ENCODE measurements around the gene PRRT2.
"Not testable (repeated sequence)": the region's sequence is repeated elsewhere in the genome, so short reads cannot be mapped to it uniquely, and the experiment has no call there.

DNA sequence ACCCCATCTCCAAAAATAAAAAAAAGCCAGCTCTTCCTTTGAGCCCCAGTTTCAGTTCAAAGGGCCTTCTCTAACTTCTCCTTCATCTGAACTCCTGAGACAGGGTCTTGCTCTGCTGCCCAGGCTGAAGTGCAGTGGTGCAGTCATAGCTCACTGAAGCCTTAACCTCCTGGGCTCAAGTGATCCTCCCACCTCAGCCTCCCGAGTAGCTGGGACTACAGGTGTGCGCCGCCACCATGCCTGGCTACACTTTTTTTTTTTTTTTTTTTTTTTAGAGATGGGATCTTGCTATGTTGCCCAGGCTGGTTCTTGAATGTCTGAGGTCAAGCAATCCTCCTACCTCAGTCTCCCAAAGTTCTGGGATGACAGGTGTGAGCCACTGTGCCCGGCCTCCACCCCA, 21.2 kb downstream of the PRRT2 start:
- TF ChIP-seq, protein P1, sequence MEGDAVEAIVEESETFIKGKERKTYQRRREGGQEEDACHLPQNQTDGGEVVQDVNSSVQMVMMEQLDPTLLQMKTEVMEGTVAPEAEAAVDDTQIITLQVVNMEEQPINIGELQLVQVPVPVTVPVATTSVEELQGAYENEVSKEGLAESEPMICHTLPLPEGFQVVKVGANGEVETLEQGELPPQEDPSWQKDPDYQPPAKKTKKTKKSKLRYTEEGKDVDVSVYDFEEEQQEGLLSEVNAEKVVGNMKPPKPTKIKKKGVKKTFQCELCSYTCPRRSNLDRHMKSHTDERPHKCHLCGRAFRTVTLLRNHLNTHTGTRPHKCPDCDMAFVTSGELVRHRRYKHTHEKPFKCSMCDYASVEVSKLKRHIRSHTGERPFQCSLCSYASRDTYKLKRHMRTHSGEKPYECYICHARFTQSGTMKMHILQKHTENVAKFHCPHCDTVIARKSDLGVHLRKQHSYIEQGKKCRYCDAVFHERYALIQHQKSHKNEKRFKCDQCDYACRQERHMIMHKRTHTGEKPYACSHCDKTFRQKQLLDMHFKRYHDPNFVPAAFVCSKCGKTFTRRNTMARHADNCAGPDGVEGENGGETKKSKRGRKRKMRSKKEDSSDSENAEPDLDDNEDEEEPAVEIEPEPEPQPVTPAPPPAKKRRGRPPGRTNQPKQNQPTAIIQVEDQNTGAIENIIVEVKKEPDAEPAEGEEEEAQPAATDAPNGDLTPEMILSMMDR (IDR thresholded peaks at IDR 0.05): not testable (repeated sequence)
- not testable (repeated sequence) for TF ChIP-seq ZFX (IDR thresholded peaks at IDR 0.05; ENCODE audit: borderline replicate concordance)

Data from 22Rv1 (cell line).